Renal cortex interstitium (tissue), 11 donors: ENCODE results near the gene C6orf120. TPM values are rescaled to one million over a fixed set of nuclear protein-coding genes. Genes with fewer than 3 reads are reported as not detected.

Source experiments
- DNase-seq, 11 donors: peaks; one replicate each; pipeline ENCODE4 v3.0.0-alpha.2; 2013; ENCODE audit warnings: low read depth in 9 of 11, low spot score in 4 of 11; ENCODE audit errors: extremely low read depth in 1 of 11
- polyA plus RNA-seq, 3 donors: library from polyadenylated mRNA; unstranded; fragments of 120-200 nt; gene quantifications; one replicate each; pipeline ENCODE4 v1.2.1, GENCODE V29; 2013; ENCODE audit not compliant: insufficient read length in 3 of 3

The C6orf120 gene
- polyA plus RNA-seq, 3 donors: 38.4 to 43.6 (median 41.8) TPM

GRCh38 chr6:169714595-169714994 is 12.7 kb downstream of the C6orf120 start:
- DNase-seq: no peak

GRCh38 chr6:169719117-169719516 is 17.2 kb downstream of the C6orf120 start:
- DNase-seq: no peak

GRCh38 chr6:169720207-169720855 is 18.4 kb downstream of the C6orf120 start:
- DNase-seq: no peak

GRCh38 chr6:169722362-169723199 is 20.7 kb downstream of the C6orf120 start:
- peak in 5 of 11 donors; percentile 18 to 42 (median 35) for DNase-seq

- DNase-seq: peak in 7 of 11 donors; percentile 61 to 71 (median 63)
Measured at GRCh38 chr6:169723200-169723909, 21.4 kb downstream of the C6orf120 start.

- peak in 3 of 11 donors; percentile 19 to 31 (median 31) for DNase-seq
Measured at GRCh38 chr6:169723991-169724493, 22.1 kb downstream of the C6orf120 start.

- peak in 8 of 11 donors; percentile 39 to 78 (median 70) for DNase-seq
Measured at GRCh38 chr6:169724494-169725124, 22.7 kb downstream of the C6orf120 start, which contains the start of gene PHF10. TSS of gene PHF10 (minus strand) at chr6:169724500. CDS start at chr6:169723931, 569 bp downstream.

- peak in 7 of 11 donors; percentile 36 to 60 (median 46) for DNase-seq
Measured at GRCh38 chr6:169725125-169726048, 23.5 kb downstream of the C6orf120 start.

GRCh38 chr6:169726049-169726400 is 24.1 kb downstream of the C6orf120 start:
- DNase-seq: no peak

- no peak for DNase-seq
Measured at GRCh38 chr6:169726963-169727362, 25.0 kb downstream of the C6orf120 start.

- DNase-seq: no peak
Measured at GRCh38 chr6:169729961-169730360, 28.0 kb downstream of the C6orf120 start.

GRCh38 chr6:169738204-169738975 is 36.5 kb downstream of the C6orf120 start:
- DNase-seq: no peak

- DNase-seq: no peak
Measured at GRCh38 chr6:169738976-169739529, 37.1 kb downstream of the C6orf120 start.

- no peak for DNase-seq
Measured at GRCh38 chr6:169741344-169741743, 39.4 kb downstream of the C6orf120 start.

- DNase-seq: no peak
Measured at GRCh38 chr6:169745405-169745804, 43.5 kb downstream of the C6orf120 start.

GRCh38 chr6:169746556-169746955 is 44.6 kb downstream of the C6orf120 start:
- no peak for DNase-seq
